Measurements from ENCODE around the gene ZNF407.

GRCh38 chr18:74709452-74709851, 111.8 kb downstream of the ZNF407 start:
- TF ChIP-seq CTCF (IDR thresholded peaks at IDR 0.05) (no peak), POLR2A (IDR thresholded peaks at IDR 0.05) (no peak)
